Measurements from ENCODE around the gene RPA3.

GRCh38 chr7:7607010-7607409 lies 111.4 kb downstream of the RPA3 start:
- TF ChIP-seq ZNF544 (tag by site-specific recombination; IDR thresholded peaks at IDR 0.05) (no peak), PATZ1 (tag by site-specific recombination; IDR thresholded peaks at IDR 0.05) (no peak), ZNF843 (tag by site-specific recombination; IDR thresholded peaks at IDR 0.05) (no peak), ZNF121 (tag by site-specific recombination; IDR thresholded peaks at IDR 0.05) (no peak)

Data from HEK293 (cell line).